Right ventricle myocardium superior (tissue), 1 donor: ENCODE data around the gene ZNF195. TPM values are rescaled to one million over a fixed set of nuclear protein-coding genes. Genes with fewer than 3 reads are reported as not detected.
"Not testable (repeated sequence)": the region's sequence is repeated elsewhere in the genome, so short reads cannot be mapped to it uniquely, and the experiment has no call there.

Source experiments
- ATAC-seq: fragments of 200-7000 bp; cut with Tn5 transposase; one replicate; pipeline ENCODE4 v1.9.1; 2020; ENCODE audit warnings: mild to moderate bottlenecking; ENCODE audit not compliant: poor library complexity
- DNase-seq: peaks from one replicate; pipeline ENCODE4 v3.0.0-alpha.2; 2020
- intact Hi-C: fragments of 100-400 bp; cut with DNase I; formaldehyde crosslinking; loops from one replicate; pipeline ENCODE4 v1.11.2; 2022
- total RNA-seq: library from RNA; stranded (reverse); fragmentation: NEBNext Ultra II Directional; extraction: Animal tissue kit (Norgen Biotek cat#: 25700); gene quantifications from one replicate; pipeline ENCODE4 v1.2.1, GENCODE V29; 2021
- donor health status: DM: no; HTN: yes; CAD: no; lungs with severe emphysema.

The ZNF195 gene
- total RNA-seq, 1 donor from 2014 or later, result 8.7 TPM

GRCh38 chr11:3406223-3406875 is 27.4 kb upstream of the ZNF195 start:
- not testable (repeated sequence) for ATAC-seq, DNase-seq
- intact Hi-C loops, result loop anchor here (5.0 kb wide), 1 partner anchor 64 kb away; no protein-coding TSS in a partner anchor

DNA sequence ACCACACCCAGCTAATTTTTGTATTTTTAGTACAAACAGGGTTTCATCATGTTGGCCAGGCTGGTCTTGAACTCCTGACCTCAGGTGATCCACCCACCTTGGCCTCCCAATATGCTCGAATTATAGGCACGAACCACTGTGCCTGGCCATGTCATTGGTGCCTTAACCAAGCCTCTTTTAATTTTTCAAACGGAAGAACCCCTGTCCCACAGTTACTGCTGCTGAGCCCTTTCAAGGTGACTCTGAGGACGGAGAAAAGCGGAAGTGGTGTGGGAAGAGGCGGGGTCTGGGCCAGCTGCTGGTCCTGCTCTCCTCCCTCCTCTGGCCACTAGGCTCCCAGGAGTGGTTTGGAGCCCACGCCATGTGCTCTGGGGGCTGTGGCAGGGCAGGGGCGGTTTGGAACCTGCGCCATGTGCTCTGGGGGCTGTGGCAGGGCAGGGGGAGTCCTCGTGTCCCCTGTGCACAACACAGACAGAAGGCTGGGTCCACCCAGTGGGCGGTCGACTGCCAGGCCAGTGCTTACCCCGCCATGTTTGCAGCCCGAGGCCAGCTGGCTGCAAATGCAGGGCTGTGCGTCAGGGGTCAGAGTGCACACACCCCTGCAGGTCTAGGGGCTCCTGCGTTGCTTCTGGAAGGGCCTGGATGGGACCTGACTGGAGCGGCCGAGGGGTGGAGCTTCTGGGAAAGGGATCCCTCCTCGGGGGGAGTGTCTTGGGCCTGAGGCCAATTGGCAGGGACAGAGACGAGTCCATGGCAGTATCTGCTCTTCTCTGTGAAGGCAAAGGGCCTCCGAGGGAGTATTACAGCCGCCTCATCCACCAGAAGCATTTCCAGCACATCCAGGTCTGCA is 25.4 kb upstream of the ZNF195 start:
- DNase-seq, ATAC-seq, intact Hi-C loops: not testable (repeated sequence)

DNA sequence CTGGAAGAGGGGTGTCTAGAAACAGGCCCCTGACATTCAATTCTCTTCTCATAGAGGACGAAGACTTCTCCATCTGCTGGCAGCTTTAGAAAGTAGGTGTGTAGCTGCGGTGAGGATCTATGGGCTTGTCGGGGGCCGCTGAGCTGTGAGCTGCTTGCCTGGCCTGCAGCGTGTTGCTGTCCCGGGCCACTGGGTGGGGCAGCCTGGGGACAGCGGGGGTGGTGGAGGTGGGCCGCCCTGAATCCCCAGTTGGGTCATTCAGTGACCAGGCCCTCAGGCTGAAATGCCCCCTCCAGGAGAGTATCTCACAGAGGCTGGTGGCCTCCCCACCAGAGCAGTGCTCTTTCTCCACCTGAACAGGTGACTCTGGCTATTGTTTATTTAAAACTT is 23.9 kb upstream of the ZNF195 start:
- ATAC-seq, DNase-seq, intact Hi-C loops: not testable (repeated sequence)

DNA sequence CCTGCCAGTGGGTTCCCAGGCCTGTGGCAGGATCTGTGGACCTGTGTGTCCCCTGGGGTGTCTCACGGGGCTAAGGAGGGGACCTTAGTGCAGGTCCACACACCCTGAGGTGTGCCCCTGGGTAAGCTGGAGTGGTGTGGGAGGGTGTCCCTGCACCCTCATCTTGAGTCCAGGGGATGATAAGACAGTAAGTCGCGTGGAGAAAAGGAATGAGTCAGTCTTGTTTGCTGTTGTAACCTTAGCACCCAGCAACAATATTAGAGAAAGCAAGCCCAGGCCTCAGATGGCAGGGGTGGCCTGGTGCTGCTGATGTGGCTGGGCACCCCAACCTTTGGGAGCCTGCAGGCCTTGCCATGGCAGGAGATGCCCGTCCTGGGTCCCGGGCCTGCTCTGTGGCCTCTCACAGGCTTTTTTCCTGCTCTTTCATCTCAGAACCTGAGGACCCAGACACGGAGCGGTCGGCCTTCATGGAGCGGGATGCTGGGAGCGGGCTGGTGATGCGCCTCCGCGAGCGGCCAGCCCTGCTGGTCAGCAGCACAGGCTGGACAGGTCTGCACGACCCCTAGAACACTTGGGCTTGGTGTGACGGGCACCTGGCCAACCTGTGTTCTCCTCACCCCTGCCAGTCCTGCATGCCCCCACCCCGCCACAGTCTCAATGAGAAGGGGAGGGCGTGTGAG is 23.4 kb upstream of the ZNF195 start:
- intact Hi-C loops, ATAC-seq, DNase-seq: not testable (repeated sequence)

DNA sequence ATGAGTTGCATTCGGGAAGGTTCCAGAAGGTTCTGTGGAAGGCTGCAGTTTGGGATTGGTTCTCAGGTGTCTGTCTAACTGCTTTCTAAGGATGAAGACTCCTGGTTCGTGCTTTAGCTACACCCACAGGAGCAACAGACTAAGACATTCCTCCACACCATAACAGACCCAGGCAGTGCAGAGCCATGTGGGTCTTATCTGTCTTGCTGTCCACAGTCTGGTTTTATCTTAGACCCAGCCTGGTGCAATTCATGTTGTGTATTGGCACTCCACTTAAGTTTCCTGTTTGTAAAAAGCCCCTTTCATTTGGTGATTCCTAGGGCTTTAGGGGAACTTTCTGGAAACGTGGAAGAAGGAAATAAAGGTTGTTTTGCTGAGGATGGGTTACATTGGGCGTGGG is 22.1 kb upstream of the ZNF195 start:
- intact Hi-C loops, DNase-seq, ATAC-seq: not testable (repeated sequence)

DNA sequence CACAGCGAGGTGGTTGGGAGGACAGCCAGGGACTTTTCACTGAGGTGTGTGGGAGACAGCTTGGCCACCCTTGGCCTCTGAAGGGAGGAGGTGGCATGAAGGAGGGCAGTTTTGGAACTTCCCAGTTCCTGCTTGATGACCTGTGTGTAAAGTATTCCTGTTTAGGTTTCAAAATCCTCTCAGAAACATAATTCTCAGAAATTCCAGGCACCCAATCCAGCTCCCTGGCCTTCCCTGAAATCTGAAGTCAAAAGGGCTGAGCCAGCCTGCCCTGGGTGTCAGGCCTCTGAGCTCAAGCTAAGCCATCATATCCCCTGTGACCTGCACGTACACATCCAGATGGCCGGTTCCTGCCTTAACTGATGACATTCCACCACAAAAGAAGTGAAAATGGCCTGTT is 19.6 kb upstream of the ZNF195 start:
- intact Hi-C loops, DNase-seq, ATAC-seq: not testable (repeated sequence)

- ATAC-seq, intact Hi-C loops, DNase-seq: not testable (repeated sequence)
These were observed 19.2 kb upstream of the ZNF195 start for GRCh38 chr11:3398106-3398505.

DNA sequence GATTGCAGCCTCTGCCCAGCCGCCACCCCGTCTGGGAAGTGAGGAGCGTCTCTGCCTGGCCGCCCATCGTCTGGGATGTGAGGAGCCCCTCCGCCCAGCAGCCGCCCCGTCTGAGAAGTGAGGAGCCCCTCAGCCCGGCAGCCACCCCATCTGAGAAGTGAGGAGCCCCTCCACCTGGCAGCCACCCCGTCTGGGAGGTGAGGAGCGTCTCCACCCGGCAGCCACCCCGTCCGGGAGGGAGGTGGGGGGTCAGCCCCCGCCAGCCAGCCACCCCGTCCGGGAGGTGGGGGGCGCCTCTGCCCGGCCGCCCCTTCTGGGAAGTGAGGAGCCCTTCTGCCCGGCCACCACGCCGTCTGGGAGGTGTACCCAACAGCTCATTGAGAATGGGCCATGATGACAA is 18.3 kb upstream of the ZNF195 start:
- intact Hi-C loops, ATAC-seq, DNase-seq: not testable (repeated sequence)

- intact Hi-C loops, ATAC-seq, DNase-seq: not testable (repeated sequence)
These were observed 16.5 kb upstream of the ZNF195 start for GRCh38 chr11:3395468-3395867.

DNA sequence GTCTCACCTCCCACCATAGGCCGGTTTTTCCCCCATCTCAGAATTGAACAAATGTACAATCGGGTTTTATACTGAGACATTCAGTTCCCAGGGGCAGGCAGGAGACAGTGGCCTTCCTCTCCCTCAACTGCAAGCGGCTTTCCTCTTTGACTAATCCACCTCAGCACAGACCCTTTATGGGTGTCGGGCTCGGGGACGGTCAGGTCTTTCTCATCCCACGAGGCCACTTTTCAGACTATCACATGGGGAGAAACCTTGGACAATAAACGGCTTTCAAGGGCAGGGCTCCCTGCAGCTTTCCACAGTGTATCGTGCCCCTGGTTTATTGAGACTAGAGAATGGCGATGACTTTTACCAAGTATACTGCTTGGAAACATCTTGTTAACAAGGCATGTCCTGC is 16.0 kb upstream of the ZNF195 start:
- intact Hi-C loops, ATAC-seq, DNase-seq: not testable (repeated sequence)

GRCh38 chr11:3393450-3393849 is 14.5 kb upstream of the ZNF195 start:
- ATAC-seq, intact Hi-C loops, DNase-seq: not testable (repeated sequence)

GRCh38 chr11:3382613-3383285 is 3.8 kb upstream of the ZNF195 start:
- DNase-seq (no peak), ATAC-seq (no peak)
- intact Hi-C loops, result no loop called here

GRCh38 chr11:3381794-3382193 is 2.8 kb upstream of the ZNF195 start:
- intact Hi-C loops, result no loop called here
- ATAC-seq (no peak), DNase-seq (no peak)

- intact Hi-C loops, result no loop called here
- DNase-seq, result no peak
- ATAC-seq, result no peak
These were observed 2.0 kb upstream of the ZNF195 start for GRCh38 chr11:3380706-3381545.

- no peak for ATAC-seq
- intact Hi-C loops, result no loop called here
These were observed 3.4 kb downstream of the ZNF195 start for GRCh38 chr11:3375552-3375951.

DNA sequence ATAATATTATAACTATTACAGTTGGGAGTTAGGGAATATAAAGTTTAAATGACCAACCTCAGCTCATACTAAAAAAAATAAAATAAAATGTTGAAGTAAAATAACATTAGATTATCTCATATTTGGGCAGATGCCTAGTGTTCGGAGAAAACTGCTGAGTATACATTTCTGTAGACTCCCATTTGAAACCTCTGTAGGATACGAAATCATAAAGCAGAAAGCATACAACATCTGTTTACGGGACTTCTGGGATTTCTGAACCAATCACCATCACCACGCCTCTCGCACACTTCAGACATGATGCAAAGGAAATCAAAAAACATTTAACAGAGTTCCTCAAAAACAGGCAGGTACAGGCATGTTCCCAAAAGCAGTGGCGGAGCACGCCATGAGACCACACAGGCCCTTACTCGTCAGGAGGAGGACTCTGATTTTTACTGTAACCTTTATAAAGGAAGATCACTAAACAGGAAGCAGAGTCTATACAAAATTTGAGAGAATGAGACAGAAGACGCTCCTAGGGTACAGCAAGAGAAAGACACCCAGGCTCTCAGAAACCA is 8.6 kb downstream of the ZNF195 start:
- intact Hi-C loops, result no loop called here
- ATAC-seq, result no peak

More at GRCh38 chr11:3375552-3375951, 3.4 kb downstream of the ZNF195 start:
- no peak for DNase-seq

DNA sequence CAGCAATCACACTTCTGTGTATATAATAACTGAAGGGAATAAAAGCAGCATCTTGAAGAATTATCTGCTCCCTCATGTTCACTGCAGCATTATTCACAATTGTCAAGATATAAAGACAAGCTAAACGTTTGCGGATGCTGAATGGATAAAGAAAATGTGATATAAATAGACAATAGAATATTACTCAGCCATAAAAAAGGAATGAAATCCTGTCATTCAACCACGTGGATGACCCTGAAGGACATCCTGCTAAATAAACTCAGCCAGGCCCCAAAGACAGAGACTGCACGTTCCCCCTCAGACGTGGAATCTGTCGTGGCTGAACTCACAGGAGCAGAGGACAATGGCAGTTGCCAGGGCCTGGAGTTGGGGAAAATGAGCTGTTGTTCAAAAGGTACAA is 9.6 kb downstream of the ZNF195 start:
- intact Hi-C loops, result no loop called here
- ATAC-seq (no peak), DNase-seq (no peak)

More for the DNA sequence above, 8.6 kb downstream of the ZNF195 start:
- no peak for DNase-seq
